ENCODE results near the gene CHERP. TPM values are rescaled to one million over a fixed set of nuclear protein-coding genes. Genes with fewer than 3 reads are reported as not detected.

Gene CHERP
- total and polyA plus RNA-seq, 2 of the 13 experiments (the other 11 are each of a cell fraction or from before 2014, with no cell fraction given) = 4.3 to 5.4 TPM

DNA sequence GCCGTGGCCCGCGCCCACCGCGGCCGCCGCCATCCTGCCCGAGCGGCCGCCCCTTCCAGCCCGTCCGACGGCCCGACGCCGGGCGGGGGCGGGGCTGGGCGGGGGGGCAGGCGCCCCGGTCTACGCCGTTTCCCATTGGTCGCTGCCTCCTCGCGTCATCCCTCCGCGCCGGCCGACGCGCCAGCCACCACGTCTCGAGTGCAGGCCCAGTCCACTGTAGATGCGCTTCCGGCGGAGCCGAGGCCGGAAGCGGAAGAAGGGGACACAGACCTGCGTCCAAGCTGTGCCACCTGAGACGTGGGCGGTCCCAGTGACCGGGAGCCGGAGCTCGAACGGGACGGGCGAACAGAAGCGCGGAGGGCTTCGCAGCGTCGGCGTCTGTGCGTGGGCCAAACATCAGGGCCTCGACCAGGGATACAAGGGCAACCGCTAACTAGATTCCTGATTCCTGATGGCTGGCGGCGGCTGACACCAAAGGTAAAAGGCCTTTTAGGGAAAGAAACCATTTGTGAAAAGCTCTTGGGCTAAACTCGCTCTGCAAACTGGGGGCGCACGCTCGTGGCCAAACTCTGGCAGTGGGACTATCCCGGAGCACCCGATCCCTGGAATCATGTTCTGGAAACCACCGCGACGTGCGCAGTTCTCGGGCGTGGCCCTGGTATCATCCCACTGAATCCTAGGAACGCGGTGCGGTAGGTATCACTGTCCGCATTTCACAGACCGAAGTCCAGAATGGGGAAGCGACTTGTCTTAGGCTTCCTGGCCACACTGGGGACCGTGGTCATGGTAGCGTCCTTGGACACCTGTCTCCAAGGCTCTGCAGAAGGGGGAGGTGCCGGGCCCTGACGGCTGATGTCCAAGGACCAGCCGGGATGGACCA is 30.3 kb upstream of the CHERP start, which contains the start of gene SLC35E1 (continued):
- TF ChIP-seq ZSCAN29 (CRISPR knock-in tag; conservative IDR thresholded peaks at IDR 0.05) = no peak
- peak; percentile 94; the same call in 2 of the 3 replicates for TF ChIP-seq MXI1 (IDR thresholded peaks at IDR 0.05; ENCODE audit: borderline replicate concordance, low read depth, low read length)
- no peak for TF ChIP-seq MTF1 (CRISPR knock-in tag; IDR thresholded peaks at IDR 0.05)
- TF ChIP-seq BRCA1 (CRISPR knock-in tag; IDR thresholded peaks at IDR 0.05) = no peak
- TF ChIP-seq HHEX (CRISPR knock-in tag; IDR thresholded peaks at IDR 0.05) = no peak
- no peak for TF ChIP-seq ZNF720 (CRISPR knock-in tag; IDR thresholded peaks at IDR 0.05)
- TF ChIP-seq, protein P1, sequence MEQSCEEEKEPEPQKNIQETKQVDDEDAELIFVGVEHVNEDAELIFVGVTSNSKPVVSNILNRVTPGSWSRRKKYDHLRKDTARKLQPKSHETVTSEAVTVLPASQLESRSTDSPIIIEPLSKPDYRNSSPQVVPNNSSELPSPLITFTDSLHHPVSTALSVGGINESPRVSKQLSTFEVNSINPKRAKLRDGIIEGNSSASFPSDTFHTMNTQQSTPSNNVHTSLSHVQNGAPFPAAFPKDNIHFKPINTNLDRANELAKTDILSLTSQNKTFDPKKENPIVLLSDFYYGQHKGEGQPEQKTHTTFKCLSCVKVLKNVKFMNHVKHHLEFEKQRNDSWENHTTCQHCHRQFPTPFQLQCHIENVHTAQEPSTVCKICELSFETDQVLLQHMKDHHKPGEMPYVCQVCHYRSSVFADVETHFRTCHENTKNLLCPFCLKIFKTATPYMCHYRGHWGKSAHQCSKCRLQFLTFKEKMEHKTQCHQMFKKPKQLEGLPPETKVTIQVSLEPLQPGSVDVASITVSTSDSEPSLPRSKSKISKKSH (CRISPR knock-in tag; IDR thresholded peaks at IDR 0.05; ENCODE audit: borderline replicate concordance) = no peak; the same call in 1 of the 2 replicates
- TF ChIP-seq HNRNPL (IDR thresholded peaks at IDR 0.05; ENCODE audit: low read depth, low read length) = no peak
- TF ChIP-seq MLXIP (CRISPR knock-in tag; IDR thresholded peaks at IDR 0.05; ENCODE audit: borderline replicate concordance) = no peak
- no peak for TF ChIP-seq MBD4 (IDR thresholded peaks at IDR 0.05; ENCODE audit: borderline replicate concordance, low read length)
- TF ChIP-seq, protein P2, sequence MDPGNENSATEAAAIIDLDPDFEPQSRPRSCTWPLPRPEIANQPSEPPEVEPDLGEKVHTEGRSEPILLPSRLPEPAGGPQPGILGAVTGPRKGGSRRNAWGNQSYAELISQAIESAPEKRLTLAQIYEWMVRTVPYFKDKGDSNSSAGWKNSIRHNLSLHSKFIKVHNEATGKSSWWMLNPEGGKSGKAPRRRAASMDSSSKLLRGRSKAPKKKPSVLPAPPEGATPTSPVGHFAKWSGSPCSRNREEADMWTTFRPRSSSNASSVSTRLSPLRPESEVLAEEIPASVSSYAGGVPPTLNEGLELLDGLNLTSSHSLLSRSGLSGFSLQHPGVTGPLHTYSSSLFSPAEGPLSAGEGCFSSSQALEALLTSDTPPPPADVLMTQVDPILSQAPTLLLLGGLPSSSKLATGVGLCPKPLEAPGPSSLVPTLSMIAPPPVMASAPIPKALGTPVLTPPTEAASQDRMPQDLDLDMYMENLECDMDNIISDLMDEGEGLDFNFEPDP (CRISPR knock-in tag; conservative IDR thresholded peaks at IDR 0.05) = no peak
- no peak for TF ChIP-seq ONECUT2 (CRISPR knock-in tag; IDR thresholded peaks at IDR 0.05)
- TF ChIP-seq HNF4G (IDR thresholded peaks at IDR 0.05; ENCODE audit: borderline replicate concordance, low read depth, low read length) = no peak
- TF ChIP-seq HNF4G (CRISPR knock-in tag; IDR thresholded peaks at IDR 0.05; ENCODE audit: borderline replicate concordance, low read depth) = 0 out of 2 replicates have a peak, but pooled peaks have one; percentile 19
- no peak for TF ChIP-seq RORA (CRISPR knock-in tag; IDR thresholded peaks at IDR 0.05)
- peak; percentile 38 for TF ChIP-seq ZNF616 (CRISPR knock-in tag; IDR thresholded peaks at IDR 0.05; ENCODE audit: low read depth)
- TF ChIP-seq, protein P3, sequence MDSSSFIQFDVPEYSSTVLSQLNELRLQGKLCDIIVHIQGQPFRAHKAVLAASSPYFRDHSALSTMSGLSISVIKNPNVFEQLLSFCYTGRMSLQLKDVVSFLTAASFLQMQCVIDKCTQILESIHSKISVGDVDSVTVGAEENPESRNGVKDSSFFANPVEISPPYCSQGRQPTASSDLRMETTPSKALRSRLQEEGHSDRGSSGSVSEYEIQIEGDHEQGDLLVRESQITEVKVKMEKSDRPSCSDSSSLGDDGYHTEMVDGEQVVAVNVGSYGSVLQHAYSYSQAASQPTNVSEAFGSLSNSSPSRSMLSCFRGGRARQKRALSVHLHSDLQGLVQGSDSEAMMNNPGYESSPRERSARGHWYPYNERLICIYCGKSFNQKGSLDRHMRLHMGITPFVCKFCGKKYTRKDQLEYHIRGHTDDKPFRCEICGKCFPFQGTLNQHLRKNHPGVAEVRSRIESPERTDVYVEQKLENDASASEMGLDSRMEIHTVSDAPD (CRISPR knock-in tag; IDR thresholded peaks at IDR 0.05) = no peak
- no peak for TF ChIP-seq SRSF1 (optimal IDR thresholded peaks at IDR 0.05; ENCODE audit: low read depth, low read length)

Measured in HepG2 (cell line).